GM19043 (cell line): ENCODE results near the gene RER1.
"Not testable (repeated sequence)": the region's sequence is repeated elsewhere in the genome, so short reads cannot be mapped to it uniquely, and the experiment has no call there.

Experiments used
- ATAC-seq: cut with Tn5 transposase; IDR thresholded peaks from one replicate; pipeline ENCODE4 v1.9.1; 2021; ENCODE audit warnings: low read depth; ENCODE audit not compliant: unreplicated experiment

The RER1 gene

GRCh38 chr1:2440346-2440745, 48.7 kb downstream of the RER1 start:
- not testable (repeated sequence) for ATAC-seq

DNA sequence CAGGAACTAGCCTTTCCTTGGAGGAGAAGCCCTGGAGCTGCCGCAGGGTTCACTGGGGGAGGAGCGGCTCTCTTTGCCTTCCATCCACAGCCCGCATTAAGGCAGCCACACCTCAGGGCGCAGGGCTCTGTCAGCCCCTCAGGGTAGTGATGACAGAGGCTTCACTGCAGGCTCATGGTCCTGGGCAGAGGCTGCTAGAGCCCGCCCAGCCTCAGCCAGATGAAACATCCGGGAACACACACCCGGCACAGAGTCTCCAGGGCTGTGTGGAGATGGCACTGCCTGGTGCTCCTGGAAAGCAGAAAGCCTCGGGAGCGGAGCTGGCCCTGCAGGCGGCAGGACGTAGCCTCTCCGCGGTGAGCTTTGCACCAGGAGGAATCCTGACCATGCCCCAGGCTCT, 50.1 kb downstream of the RER1 start:
- no peak for ATAC-seq

DNA sequence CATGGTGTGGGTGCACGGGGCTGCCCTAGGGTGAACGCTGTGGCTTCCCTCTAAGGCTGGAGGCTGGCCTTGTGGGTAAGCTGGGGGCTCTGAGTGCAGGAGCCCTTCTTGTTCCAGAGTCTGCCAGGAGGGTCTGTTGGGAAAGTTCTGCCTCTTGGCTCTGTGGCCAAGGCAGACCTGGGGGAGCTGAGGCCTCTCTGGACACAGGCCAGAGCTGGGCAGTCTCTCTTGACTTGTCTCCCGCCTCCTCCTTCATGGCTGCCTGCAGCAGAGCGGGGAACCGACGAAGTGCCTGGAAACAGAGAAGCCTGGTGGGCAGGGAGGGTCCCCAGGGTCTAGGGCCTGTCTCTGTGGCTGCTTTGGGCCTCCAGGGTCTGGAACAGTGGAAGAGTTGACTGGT, 51.0 kb downstream of the RER1 start:
- ATAC-seq, result no peak

- ATAC-seq, result no peak
These were observed 51.9 kb downstream of the RER1 start for GRCh38 chr1:2443277-2444137.

DNA sequence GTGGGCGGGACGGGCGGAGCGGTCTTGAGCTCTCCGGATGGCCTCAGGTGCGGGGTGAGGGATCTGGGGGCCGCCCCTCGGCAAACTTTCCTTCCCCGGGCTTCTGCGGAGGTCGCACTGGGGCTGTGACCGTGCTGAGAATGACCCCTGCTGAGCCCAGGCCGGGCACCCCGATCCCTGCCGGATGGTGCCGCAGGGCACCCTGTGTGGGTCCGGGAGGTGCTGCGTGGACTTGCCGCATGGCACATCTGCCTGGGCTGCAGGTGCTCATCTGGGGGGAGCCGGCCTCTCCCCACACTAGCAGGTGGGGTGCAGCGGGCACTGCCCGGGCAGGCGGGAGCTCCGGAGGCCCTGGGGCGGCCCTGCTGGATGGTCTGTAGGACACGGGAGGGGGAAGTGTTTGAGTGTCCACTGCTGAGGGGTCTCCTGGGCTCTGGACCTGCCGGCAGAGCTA, 52.5 kb downstream of the RER1 start:
- ATAC-seq, result no peak

- no peak for ATAC-seq
These were observed 53.7 kb downstream of the RER1 start for GRCh38 chr1:2445162-2445822.

DNA sequence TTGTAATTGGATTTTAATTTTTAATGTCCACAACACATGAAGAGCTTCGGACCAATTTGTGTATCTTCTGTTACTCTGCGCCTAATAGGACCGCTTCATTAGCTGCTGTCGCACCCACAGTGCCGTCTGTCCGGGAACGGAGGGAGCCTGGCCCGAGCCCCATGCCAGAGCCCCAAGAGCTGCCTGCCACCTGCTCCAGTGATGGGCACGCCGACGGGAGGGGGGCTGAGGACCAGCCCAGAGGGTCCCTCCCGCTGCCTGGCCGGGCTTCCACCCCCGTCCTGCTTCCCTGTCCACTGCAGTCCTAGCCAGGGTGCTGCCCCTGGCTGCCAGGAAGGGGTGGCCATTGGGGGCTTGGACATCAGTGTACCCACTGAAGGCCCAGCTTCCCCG, 54.2 kb downstream of the RER1 start:
- no peak for ATAC-seq

DNA sequence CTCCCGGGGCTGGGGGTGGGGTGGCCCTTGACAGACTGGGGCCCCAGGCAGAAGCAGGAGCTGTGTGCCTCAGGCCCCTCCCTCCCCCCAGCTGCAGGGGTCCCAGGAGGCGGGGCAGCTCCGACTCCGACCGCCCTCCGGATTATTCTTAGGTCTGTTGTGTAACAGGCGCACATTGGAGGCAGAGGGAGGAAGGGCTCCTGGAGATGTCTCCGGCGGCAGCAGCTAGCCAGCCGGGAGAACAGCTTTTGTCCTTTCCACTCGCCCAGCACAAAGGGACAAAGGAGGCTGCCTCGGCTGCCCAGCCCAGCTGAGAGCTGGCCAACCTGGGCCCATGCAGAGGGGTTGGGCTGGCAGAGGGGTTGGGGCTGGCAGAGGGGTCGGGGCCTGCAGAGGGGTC, 54.8 kb downstream of the RER1 start:
- ATAC-seq, result no peak

DNA sequence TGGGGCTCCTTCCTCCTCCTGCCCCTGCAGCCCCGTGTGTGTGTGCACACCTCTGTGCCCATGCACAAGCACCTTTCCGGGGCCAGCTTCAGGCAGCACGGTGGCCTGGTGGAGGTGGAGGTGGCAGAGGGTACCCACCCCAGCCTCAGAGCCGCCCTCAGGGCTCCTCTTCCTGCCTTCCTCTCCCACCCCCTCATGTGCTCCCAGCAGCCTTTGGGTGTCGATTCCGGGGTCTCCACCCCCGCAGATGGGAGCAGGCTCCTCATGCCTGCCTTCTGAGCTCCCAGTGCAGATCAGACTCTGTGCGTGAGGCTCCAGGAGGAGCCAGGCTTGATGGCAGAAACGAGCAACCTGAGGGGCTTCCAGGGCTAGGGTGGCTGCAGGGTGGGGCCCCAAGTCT, 55.2 kb downstream of the RER1 start:
- no peak for ATAC-seq

- ATAC-seq, result no peak
These were observed 55.8 kb downstream of the RER1 start for GRCh38 chr1:2447276-2448097.

- no peak for ATAC-seq
These were observed 56.4 kb downstream of the RER1 start for GRCh38 chr1:2448098-2448445.

DNA sequence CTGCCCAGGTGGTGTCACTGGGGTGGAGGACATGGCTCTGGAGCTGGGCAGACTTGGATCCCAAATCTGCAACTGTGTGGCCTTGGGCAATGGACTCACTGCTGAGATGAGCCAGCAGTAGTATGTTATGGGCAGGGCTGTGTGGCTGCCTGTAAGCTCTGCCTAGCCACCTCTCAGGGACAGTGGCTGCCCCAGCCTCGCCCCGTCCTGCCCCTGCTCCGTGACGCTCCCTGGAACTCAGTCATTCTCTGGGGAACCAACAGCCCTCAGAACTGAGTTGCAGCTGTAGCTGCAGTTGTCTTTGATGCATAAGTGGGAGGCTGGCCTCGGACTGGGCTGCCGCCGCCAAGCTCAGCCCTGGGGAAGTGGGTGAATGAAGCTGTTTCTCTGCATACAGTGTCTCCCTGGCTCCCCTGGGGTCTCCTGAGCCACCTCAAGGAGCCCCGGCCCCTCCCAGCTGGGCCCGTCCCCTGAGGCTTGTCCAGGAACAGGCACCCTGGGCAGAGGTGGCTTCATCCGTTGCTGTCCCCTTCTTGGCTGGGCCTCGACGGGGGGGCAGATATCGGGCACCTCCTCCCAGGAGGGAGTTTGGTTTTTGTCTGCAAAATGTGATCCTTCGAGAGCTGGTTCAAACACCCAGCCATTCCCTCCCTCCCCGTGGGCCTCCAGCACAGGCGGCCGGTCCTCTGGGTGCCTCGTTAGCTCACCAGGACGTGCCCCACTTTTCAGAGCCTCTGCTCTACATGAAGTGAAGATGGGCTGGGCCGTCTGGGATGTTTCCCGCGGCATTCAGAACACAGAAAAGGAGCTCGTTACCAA, 58.2 kb downstream of the RER1 start:
- no peak for ATAC-seq

DNA sequence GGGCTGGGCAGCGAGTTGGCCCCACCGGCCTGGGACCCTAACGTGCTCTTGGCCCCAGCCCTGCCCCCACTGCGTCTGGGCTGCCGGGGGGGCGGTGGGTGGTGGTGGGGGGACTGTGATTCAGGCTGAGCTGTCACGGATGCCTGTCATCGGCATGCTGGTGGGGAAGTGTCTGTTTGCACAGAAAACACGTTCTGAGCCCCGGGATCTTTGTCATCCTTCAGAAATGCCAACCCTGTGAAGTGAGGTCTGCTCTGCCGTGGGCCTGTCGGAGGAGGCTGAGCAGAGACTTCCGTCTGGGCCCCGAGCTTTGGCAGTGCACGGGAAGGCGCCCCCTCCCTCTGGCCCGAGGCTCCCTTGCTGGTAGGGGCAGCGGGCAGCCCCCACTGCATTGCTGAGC, 60.1 kb downstream of the RER1 start:
- ATAC-seq, result no peak

DNA sequence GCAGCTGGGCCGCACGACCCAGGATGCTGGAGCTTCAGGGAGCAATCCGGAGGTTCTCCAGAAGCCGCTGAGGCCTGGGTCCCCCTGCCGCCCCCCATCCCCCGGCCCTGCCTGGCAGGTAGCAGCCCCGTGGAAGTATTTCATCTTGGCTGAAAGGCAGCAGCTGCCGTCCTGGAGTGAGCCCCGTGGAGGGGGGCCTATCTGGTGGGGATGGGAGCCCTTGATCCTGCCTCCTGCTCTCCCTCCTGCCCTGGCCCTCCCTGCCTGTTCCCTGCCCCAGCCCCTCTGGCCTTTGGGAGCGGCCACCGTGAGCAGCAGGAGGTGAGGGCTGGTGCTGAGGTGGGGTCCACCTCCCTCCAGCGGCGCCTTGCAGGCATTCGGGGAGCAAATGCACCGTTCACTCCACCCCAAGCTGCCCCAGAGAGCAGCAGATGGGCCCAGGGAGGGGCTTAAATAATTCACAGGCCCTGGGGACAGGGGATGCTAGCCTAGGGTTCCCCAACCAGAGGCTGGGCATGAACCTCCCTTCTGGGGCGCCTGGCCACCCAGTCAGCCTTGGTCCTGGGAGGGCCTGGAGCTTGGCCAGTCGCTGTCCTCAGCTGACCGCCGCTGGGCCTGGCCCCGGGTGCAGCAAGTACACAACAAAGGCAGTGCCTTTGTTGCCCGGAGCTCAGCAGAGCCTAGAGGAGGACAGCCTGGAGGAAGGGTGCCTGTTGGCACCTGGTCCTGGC, 60.7 kb downstream of the RER1 start:
- ATAC-seq, result no peak

- ATAC-seq, result no peak
These were observed 61.3 kb downstream of the RER1 start for GRCh38 chr1:2452932-2453315.

DNA sequence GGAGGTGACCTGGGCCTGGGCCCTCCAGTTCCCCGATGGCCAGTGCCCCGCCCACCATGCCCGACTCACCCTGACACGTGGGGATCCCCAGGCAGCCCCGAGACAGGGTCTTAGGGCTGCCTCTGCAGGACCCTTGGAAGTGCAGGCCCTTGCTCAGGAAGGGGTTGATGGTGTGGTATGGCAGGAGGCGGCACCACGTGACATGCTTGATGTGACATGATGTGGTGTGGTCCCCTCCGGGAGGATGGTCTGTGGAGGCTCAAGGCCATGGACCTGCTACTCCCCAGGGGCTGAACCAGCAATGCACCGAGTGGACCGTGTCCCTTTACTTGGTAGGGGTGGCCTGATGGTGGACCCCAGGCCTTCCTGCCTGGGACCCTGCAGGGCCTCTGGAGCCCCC, 62.6 kb downstream of the RER1 start:
- no peak for ATAC-seq
